SK-N-SH (cell line): ENCODE measurements around the gene FIGN. TPM values are rescaled to one million over a fixed set of nuclear protein-coding genes. Genes with fewer than 3 reads are reported as not detected.

ENCODE experiments used
- CTCF ChIA-PET: fragments of 300-600, 350-600 bp; formaldehyde crosslinking; extraction: SDS; loops from one replicate; lab custom pipeline; 2021; lab: Yijun Ruan, JAX
- POLR2A ChIA-PET: fragments of 350-600 bp; sonication (Branson Sonifier 250); formaldehyde crosslinking; extraction: SDS; loops from one replicate; lab custom pipeline; 2020; ENCODE audit warnings: antibody characterized with exemption, inconsistent platforms; lab: Yijun Ruan, JAX
- DNase-seq: peaks from one replicate; pipeline ENCODE4 v3.0.0; 2012
- H2AFZ ChIP-seq: fragments of 200-600 bp; sonication (generic); 2 replicates; pipeline ENCODE4 v1.8.1; 2016; ENCODE audit warnings: antibody characterized with exemption, mild to moderate bottlenecking, low read depth
- H3F3A ChIP-seq: fragments of 200-600 bp; sonication (generic); replicated peaks from 2 replicates; pipeline ENCODE3; 2016; ENCODE audit warnings: antibody characterized with exemption, mild to moderate bottlenecking; ENCODE audit not compliant: insufficient read depth
- H3K27ac ChIP-seq, 2 experiments: fragments of 200-500 bp in 1 of 2; fragments of 200-600 bp in 1 of 2; sonication (Bioruptor generic) in 1 of 2; sonication (generic), shearing (Covaris generic) in 1 of 2; 2 replicates each; pipeline versions ENCODE4 v1.5.1 to v1.6.1; 2014 to 2016; ENCODE audit warnings: low read depth in 2 of 2, inconsistent platforms in 1 of 2, low read length in 1 of 2, mild to moderate bottlenecking in 1 of 2, mixed read lengths in 1 of 2
- H3K27me3 ChIP-seq: fragments of 200-600 bp; sonication (generic), shearing (Covaris generic); 2 replicates; pipeline ENCODE4 v1.6.1; 2016; ENCODE audit warnings: mixed run types; ENCODE audit not compliant: insufficient read depth
- H3K36me3 ChIP-seq, 2 experiments: fragments of 200-500 bp in 1 of 2; fragments of 200-600 bp in 1 of 2; sonication (Bioruptor generic) in 1 of 2; sonication (generic) in 1 of 2; replicated peaks in 1 of 2; 2 replicates each; pipeline versions ENCODE3 to v1.5.1; 2014 to 2016; ENCODE audit warnings: low read length in 1 of 2, mild to moderate bottlenecking in 1 of 2; ENCODE audit not compliant: insufficient read depth in 2 of 2, control insufficient read depth in 1 of 2
- H3K4me1 ChIP-seq, 2 experiments: fragments of 200-500 bp in 1 of 2; fragments of 200-600 bp in 1 of 2; sonication (Bioruptor generic) in 1 of 2; sonication (generic), shearing (Covaris generic) in 1 of 2; 2 replicates each; pipeline versions ENCODE4 v1.5.1 to v1.6.1; 2014 to 2016; ENCODE audit warnings: low read depth in 1 of 2, low read length in 1 of 2, mixed run types in 1 of 2; ENCODE audit not compliant: insufficient read depth in 2 of 2, control insufficient read depth in 1 of 2
- H3K4me2 ChIP-seq: fragments of 200-600 bp; sonication (generic), shearing (Covaris generic); 2 replicates; pipeline ENCODE4 v1.6.1; 2017; ENCODE audit warnings: mixed run types
- H3K4me3 ChIP-seq, 2 experiments: fragments of 200-500 bp in 1 of 2; fragments of 200-600 bp in 1 of 2; sonication (Bioruptor generic) in 1 of 2; sonication (generic), shearing (Covaris generic) in 1 of 2; 2 replicates each; pipeline versions ENCODE4 v1.5.1 to v1.8.1; 2014 to 2016; ENCODE audit warnings: low read depth in 2 of 2, inconsistent platforms in 1 of 2, low read length in 1 of 2, mild to moderate bottlenecking in 1 of 2, mixed read lengths in 1 of 2, moderate library complexity in 1 of 2
- H3K79me2 ChIP-seq: fragments of 200-600 bp; sonication (generic); 2 replicates; pipeline ENCODE4 v1.8.1; 2017; ENCODE audit warnings: mild to moderate bottlenecking; ENCODE audit not compliant: insufficient read depth
- H3K9ac ChIP-seq: fragments of 200-600 bp; sonication (generic); 2 replicates; pipeline ENCODE4 v1.6.1; 2017; ENCODE audit warnings: mixed run types
- H3K9me2 ChIP-seq: fragments of 200-600 bp; sonication (generic); 2 replicates; pipeline ENCODE4 v1.6.1; 2017; ENCODE audit warnings: mixed run types
- H3K9me3 ChIP-seq: fragments of 200-600 bp; sonication (generic); 2 replicates; pipeline ENCODE4 v1.6.1; 2017; ENCODE audit warnings: mixed run types, mild to moderate bottlenecking, moderate library complexity
- H4K20me1 ChIP-seq: fragments of 200-600 bp; sonication (generic); 2 replicates; pipeline ENCODE4 v1.6.1; 2017; ENCODE audit warnings: mild to moderate bottlenecking, mixed run types; ENCODE audit not compliant: insufficient read depth
- CHD2 ChIP-seq: fragments of 150-350 bp; IDR thresholded peaks from 2 replicates; pipeline ENCODE4 v1.6.1; 2018; ENCODE audit warnings: low read length; ENCODE audit not compliant: partially characterized antibody
- ELF1 ChIP-seq: IDR thresholded peaks from 2 replicates; pipeline ENCODE4 v1.4.0; 2012
- EP300 ChIP-seq, 2 experiments: IDR thresholded peaks; 2 replicates each; pipeline versions ENCODE4 v1.4.0 to v1.6.1; 2012; ENCODE audit warnings: borderline replicate concordance in 1 of 2, low read depth in 1 of 2, low read length in 1 of 2
- FOSL2 ChIP-seq: IDR thresholded peaks from 2 replicates; pipeline ENCODE4 v1.4.0; 2012; ENCODE audit warnings: low read depth, mild to moderate bottlenecking, moderate library complexity, borderline replicate concordance
- FOXJ3 ChIP-seq: sonication (generic); formaldehyde crosslinking; IDR thresholded peaks from 2 replicates; pipeline ENCODE4 v1.5.1; 2020; ENCODE audit warnings: mild to moderate bottlenecking, missing genetic modification reagents
- GATA2 ChIP-seq: sonication (generic); formaldehyde crosslinking; IDR thresholded peaks from 2 replicates; pipeline ENCODE4 v1.5.0; 2020; ENCODE audit warnings: mild to moderate bottlenecking, missing genetic modification reagents
- MXI1 ChIP-seq: IDR thresholded peaks from 2 replicates; pipeline ENCODE4 v1.6.1; 2012; ENCODE audit warnings: mild to moderate bottlenecking, low read depth, low read length, improper control_type of control experiment
- NFIC ChIP-seq: IDR thresholded peaks from 2 replicates; pipeline ENCODE4 v1.4.0; 2012; ENCODE audit warnings: borderline replicate concordance
- RAD21 ChIP-seq: IDR thresholded peaks from 2 replicates; pipeline ENCODE4 v1.6.1; 2012; ENCODE audit warnings: mild to moderate bottlenecking, low read length
- RXRA ChIP-seq: IDR thresholded peaks from 2 replicates; pipeline ENCODE4 v1.4.0; 2012; ENCODE audit warnings: low read depth, mild to moderate bottlenecking, borderline replicate concordance
- SMC3 ChIP-seq: IDR thresholded peaks from 2 replicates; pipeline ENCODE4 v1.6.1; 2012; ENCODE audit warnings: low read depth, low read length, improper control_type of control experiment
- TAF1 ChIP-seq: IDR thresholded peaks from 2 replicates; pipeline ENCODE4 v1.6.1; 2012; ENCODE audit warnings: low read depth, mild to moderate bottlenecking, low read length, moderate library complexity, borderline replicate concordance
- TCF12 ChIP-seq: IDR thresholded peaks from 2 replicates; pipeline ENCODE4 v1.4.0; 2012
- TEAD4 ChIP-seq: IDR thresholded peaks from 2 replicates; pipeline ENCODE4 v1.4.0; 2012; ENCODE audit warnings: mild to moderate bottlenecking, borderline replicate concordance; ENCODE audit not compliant: insufficient read depth
- polyA plus RNA-seq, 3 experiments: library from polyadenylated mRNA; depleted of rRNA; stranded (reverse); fragments of >200 nt; gene quantifications; 2 replicates each; pipeline ENCODE4 v1.2.3, GENCODE V29; 2012
- TF ChIP-seq, protein P1 (sequence below): IDR thresholded peaks from 2 replicates; pipeline ENCODE4 v1.6.1; 2012; ENCODE audit warnings: mild to moderate bottlenecking, low read depth, low read length, moderate library complexity
- TF ChIP-seq, protein P2 (sequence below): IDR thresholded peaks from 2 replicates; pipeline ENCODE4 v1.4.0; 2012; ENCODE audit warnings: low read depth
- TF ChIP-seq, protein P3 (sequence below): IDR thresholded peaks from 2 replicates; pipeline ENCODE4; 2012
- TF ChIP-seq, protein P4 (sequence below): fragments of 150-350 bp; IDR thresholded peaks from 2 replicates; pipeline ENCODE4 v1.6.1; 2016; ENCODE audit warnings: mild to moderate bottlenecking, low read depth, low read length
- TF ChIP-seq, protein P5 (sequence below): IDR thresholded peaks from 2 replicates; pipeline ENCODE4 v1.4.0; 2012; ENCODE audit warnings: low read depth, borderline replicate concordance
- TF ChIP-seq, protein P6 (sequence below): fragments of 200-600 bp; sonication (generic); IDR thresholded peaks from 2 replicates; pipeline ENCODE4 v1.6.1; 2017; ENCODE audit warnings: antibody characterized with exemption, mild to moderate bottlenecking, moderate library complexity

FIGN gene
- polyA plus RNA-seq, 1 of the 3 experiments (the other 2 are of a cell fraction): 0.74 TPM

DNA sequence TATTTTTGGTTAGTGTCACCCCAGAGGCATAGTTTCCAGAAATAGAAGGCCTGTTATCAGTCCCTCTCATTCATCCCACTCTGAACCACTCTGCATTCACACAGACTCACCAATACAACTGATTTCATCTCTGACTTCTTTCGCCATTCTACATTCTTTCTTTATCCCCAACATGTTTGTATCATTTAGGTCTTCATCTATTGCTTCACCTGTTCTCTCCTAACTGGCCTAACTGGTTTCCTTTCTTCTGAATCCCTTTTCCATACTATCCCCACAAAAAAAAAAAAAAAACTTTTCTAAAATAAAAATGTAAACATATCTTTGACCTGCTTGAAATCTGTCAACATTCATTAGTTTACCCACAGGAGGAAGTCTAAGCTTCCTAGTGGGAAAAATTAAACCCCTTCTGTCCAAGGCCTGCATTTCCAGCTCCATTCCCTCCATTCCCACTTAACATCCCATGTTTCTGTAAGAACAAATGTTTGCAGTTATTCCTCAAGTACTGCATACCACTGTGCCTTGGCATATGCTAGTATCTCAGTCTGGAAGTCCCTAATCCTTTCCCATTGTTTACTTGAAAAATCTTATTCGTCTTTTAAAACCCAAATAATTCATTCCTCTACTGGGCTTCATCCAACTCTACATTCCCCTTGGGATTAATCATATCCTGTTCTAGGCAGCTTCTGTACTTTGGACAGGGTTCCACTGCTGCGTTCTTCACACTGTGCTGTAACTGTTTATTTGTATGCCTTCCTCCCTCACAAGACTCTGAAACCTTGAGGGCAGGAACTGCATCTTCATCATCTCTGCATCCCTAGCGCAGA lies 68.5 kb downstream of the FIGN start (continued):
- TF ChIP-seq, protein P1, sequence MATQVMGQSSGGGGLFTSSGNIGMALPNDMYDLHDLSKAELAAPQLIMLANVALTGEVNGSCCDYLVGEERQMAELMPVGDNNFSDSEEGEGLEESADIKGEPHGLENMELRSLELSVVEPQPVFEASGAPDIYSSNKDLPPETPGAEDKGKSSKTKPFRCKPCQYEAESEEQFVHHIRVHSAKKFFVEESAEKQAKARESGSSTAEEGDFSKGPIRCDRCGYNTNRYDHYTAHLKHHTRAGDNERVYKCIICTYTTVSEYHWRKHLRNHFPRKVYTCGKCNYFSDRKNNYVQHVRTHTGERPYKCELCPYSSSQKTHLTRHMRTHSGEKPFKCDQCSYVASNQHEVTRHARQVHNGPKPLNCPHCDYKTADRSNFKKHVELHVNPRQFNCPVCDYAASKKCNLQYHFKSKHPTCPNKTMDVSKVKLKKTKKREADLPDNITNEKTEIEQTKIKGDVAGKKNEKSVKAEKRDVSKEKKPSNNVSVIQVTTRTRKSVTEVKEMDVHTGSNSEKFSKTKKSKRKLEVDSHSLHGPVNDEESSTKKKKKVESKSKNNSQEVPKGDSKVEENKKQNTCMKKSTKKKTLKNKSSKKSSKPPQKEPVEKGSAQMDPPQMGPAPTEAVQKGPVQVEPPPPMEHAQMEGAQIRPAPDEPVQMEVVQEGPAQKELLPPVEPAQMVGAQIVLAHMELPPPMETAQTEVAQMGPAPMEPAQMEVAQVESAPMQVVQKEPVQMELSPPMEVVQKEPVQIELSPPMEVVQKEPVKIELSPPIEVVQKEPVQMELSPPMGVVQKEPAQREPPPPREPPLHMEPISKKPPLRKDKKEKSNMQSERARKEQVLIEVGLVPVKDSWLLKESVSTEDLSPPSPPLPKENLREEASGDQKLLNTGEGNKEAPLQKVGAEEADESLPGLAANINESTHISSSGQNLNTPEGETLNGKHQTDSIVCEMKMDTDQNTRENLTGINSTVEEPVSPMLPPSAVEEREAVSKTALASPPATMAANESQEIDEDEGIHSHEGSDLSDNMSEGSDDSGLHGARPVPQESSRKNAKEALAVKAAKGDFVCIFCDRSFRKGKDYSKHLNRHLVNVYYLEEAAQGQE: peak; percentile 68; the same call in 1 of the 2 replicates
- TF ChIP-seq, protein P2, sequence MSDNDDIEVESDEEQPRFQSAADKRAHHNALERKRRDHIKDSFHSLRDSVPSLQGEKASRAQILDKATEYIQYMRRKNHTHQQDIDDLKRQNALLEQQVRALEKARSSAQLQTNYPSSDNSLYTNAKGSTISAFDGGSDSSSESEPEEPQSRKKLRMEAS: peak; percentile 53; the same call in 1 of the 2 replicates

DNA sequence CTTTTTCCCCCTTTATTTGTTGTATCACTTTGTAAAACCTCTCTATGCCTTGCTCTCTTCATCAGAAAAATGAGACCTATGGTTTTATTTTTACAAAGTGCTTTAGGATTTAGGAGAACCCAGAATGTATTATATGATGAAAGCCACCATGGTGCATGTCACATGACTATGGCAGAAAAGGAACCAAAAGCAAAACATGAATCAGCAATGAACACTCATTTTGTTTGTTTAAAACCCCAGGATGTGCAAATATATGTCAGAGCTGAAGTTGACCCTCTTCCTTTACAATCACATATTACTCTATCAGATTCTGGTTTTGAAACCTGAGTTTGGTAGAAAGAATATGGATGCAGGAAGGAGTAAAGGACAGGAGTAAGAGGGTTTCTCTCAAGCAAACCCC lies 70.0 kb downstream of the FIGN start:
- H3K9me2 ChIP-seq: no peaks in the 10 kb centered on the region
- CTCF ChIA-PET: no interaction called here
- no peak overlapping the region for H3K27ac ChIP-seq
- no peak for DNase-seq
- no peaks in the 10 kb centered on the region for H3K36me3 ChIP-seq
- POLR2A ChIA-PET: no interaction called here
- 0 out of 2 replicates have a peak overlapping the region, but pooled peaks have one; percentile 3 for H2AFZ ChIP-seq
- H3K9ac ChIP-seq: no peak overlapping the region
- TF ChIP-seq TEAD4: no peak
- TF ChIP-seq NFIC: no peak
- TF ChIP-seq FOSL2: no peak
- no peak for TF ChIP-seq ELF1
- no peak for TF ChIP-seq FOXJ3 (CRISPR knock-in tag)
- no peak for TF ChIP-seq SMC3
- TF ChIP-seq GATA2 (CRISPR knock-in tag): no peak
- TF ChIP-seq, protein P3, sequence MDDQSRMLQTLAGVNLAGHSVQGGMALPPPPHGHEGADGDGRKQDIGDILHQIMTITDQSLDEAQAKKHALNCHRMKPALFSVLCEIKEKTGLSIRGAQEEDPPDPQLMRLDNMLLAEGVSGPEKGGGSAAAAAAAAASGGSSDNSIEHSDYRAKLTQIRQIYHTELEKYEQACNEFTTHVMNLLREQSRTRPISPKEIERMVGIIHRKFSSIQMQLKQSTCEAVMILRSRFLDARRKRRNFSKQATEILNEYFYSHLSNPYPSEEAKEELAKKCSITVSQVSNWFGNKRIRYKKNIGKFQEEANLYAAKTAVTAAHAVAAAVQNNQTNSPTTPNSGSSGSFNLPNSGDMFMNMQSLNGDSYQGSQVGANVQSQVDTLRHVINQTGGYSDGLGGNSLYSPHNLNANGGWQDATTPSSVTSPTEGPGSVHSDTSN: no peak
- TF ChIP-seq, protein P4, sequence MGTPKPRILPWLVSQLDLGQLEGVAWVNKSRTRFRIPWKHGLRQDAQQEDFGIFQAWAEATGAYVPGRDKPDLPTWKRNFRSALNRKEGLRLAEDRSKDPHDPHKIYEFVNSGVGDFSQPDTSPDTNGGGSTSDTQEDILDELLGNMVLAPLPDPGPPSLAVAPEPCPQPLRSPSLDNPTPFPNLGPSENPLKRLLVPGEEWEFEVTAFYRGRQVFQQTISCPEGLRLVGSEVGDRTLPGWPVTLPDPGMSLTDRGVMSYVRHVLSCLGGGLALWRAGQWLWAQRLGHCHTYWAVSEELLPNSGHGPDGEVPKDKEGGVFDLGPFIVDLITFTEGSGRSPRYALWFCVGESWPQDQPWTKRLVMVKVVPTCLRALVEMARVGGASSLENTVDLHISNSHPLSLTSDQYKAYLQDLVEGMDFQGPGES: no peak
- TF ChIP-seq, protein P5, sequence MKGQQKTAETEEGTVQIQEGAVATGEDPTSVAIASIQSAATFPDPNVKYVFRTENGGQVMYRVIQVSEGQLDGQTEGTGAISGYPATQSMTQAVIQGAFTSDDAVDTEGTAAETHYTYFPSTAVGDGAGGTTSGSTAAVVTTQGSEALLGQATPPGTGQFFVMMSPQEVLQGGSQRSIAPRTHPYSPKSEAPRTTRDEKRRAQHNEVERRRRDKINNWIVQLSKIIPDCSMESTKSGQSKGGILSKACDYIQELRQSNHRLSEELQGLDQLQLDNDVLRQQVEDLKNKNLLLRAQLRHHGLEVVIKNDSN: no peak
- no peak for TF ChIP-seq RAD21
- TF ChIP-seq TAF1: no peak
- TF ChIP-seq CHD2: no peak
- TF ChIP-seq EP300 (IDR thresholded peaks at IDR 0.05; ENCODE audit: borderline replicate concordance in 1 of 2, low read depth in 1 of 2, low read length in 1 of 2): no peak
- TF ChIP-seq MXI1: no peak
- no peak for TF ChIP-seq TCF12
- TF ChIP-seq, protein P6, sequence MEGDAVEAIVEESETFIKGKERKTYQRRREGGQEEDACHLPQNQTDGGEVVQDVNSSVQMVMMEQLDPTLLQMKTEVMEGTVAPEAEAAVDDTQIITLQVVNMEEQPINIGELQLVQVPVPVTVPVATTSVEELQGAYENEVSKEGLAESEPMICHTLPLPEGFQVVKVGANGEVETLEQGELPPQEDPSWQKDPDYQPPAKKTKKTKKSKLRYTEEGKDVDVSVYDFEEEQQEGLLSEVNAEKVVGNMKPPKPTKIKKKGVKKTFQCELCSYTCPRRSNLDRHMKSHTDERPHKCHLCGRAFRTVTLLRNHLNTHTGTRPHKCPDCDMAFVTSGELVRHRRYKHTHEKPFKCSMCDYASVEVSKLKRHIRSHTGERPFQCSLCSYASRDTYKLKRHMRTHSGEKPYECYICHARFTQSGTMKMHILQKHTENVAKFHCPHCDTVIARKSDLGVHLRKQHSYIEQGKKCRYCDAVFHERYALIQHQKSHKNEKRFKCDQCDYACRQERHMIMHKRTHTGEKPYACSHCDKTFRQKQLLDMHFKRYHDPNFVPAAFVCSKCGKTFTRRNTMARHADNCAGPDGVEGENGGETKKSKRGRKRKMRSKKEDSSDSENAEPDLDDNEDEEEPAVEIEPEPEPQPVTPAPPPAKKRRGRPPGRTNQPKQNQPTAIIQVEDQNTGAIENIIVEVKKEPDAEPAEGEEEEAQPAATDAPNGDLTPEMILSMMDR: no peak
- no peak for TF ChIP-seq RXRA
- no peaks in the 10 kb centered on the region for H4K20me1 ChIP-seq
- peaks cover 6% of the 10 kb centered on the region for H3F3A ChIP-seq
- H3K79me2 ChIP-seq: no peaks in the 10 kb centered on the region
- no peak overlapping the region for H3K4me3 ChIP-seq
- H3K27me3 ChIP-seq: no peaks in the 10 kb centered on the region
- H3K4me1 ChIP-seq: peaks cover 0 to 20% of the 10 kb centered on the region in 2 experiments; a peak in 2 of 4 replicates
- H3K9me3 ChIP-seq: no peaks in the 10 kb centered on the region
- no peak overlapping the region for H3K4me2 ChIP-seq
